Esophagus (tissue), 2 donors: ENCODE results near the gene AGT. TPM values are rescaled to one million over a fixed set of nuclear protein-coding genes. Genes with fewer than 3 reads are reported as not detected.

Experiments used
- H3K27ac ChIP-seq, 2 donors: one replicate each; pipeline ENCODE4 v1.5.1; 2013; ENCODE audit warnings: low read depth in 2 of 2, mild to moderate bottlenecking in 2 of 2, inconsistent platforms in 1 of 2, low read length in 1 of 2, moderate library complexity in 1 of 2
- H3K27me3 ChIP-seq, 2 donors: one replicate each; pipeline ENCODE4 v1.6.1; 2013; ENCODE audit warnings: low read length in 2 of 2, control low read depth in 1 of 2, mild to moderate bottlenecking in 1 of 2; ENCODE audit not compliant: insufficient read depth in 2 of 2, control insufficient read depth in 1 of 2
- H3K36me3 ChIP-seq, 2 donors: one replicate each; pipeline ENCODE4 v1.6.1; 2013; ENCODE audit warnings: low read length in 1 of 2; ENCODE audit not compliant: control insufficient read depth in 2 of 2, insufficient read depth in 2 of 2
- H3K4me1 ChIP-seq, 2 donors: one replicate each; pipeline ENCODE4 v1.6.1; 2013; ENCODE audit warnings: low read length in 1 of 2; ENCODE audit not compliant: control insufficient read depth in 2 of 2, insufficient read depth in 2 of 2
- H3K4me3 ChIP-seq, 2 donors: one replicate each; pipeline ENCODE4 v1.5.1; 2013; ENCODE audit warnings: low read length in 2 of 2, mild to moderate bottlenecking in 2 of 2, low read depth in 1 of 2, moderate library complexity in 1 of 2
- H3K9me3 ChIP-seq, 2 donors: one replicate each; pipeline ENCODE4 v1.6.1; 2013; ENCODE audit warnings: mild to moderate bottlenecking in 2 of 2, low read depth in 1 of 2, low read length in 1 of 2, moderate library complexity in 1 of 2; ENCODE audit not compliant: control insufficient read depth in 2 of 2, insufficient read depth in 1 of 2
- WGBS, 2 donors: extraction: QIAGEN DNeasy Blood & Tissue Kit; methylation state at CpG; one replicate each; pipeline ENCODE4 v1.1.7; 2013; 5-methylcytosine and 5-hydroxymethylcytosine counted together
- polyA plus RNA-seq, 2 donors: library from polyadenylated mRNA; stranded (reverse); fragments of 200-250 nt; gene quantifications; one replicate each; pipeline ENCODE4 v1.2.3, GENCODE V29; 2013
- donor health status: healthy with polysubstance abuse.
- donor health status: Bipolar disorder and iron deficiency.

AGT gene
- polyA plus RNA-seq, 2 donors: 0.12 to 0.49 TPM

- no peaks in the 10 kb centered on the region for H3K27me3 ChIP-seq
- H3K4me1 ChIP-seq: no peaks in the 10 kb centered on the region
- 78% methylated on average over 8 of the region's 8 CpGs for WGBS, 2 donors
- H3K36me3 ChIP-seq: peaks cover 6 to 16% of the 10 kb centered on the region in 2 donors
- no peaks in the 10 kb centered on the region for H3K9me3 ChIP-seq
- H3K4me3 ChIP-seq: no peak overlapping the region
- no peak overlapping the region for H3K27ac ChIP-seq
Observed at GRCh38 chr1:230696218-230696617, 17.7 kb downstream of the AGT start.

DNA sequence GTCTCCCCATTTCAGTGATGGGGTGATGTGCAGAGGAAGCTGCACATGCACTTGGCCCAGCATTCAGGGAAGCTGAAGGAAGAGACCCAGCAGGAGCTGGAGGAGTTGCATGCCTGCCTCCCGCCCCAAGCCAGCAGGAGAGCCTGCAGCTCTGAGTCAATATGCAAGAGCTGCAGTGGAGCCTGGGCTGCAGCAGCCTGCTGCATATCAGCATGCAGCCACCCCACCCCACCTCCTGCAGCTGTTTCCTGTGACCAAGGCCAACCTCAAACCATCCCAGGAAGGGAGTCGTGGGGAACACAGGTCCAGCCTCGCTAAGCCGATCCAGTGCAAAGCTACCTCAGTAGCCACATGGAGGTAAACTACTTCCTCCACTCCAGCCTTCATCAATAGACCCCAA lies 18.9 kb downstream of the AGT start:
- Histone ChIP-seq H3K27me3 (no peaks in the 10 kb centered on the region), H3K4me3 (no peak overlapping the region), H3K4me1 (no peaks in the 10 kb centered on the region), H3K27ac (no peak overlapping the region), H3K9me3 (no peaks in the 10 kb centered on the region), H3K36me3 (peaks cover 6 to 20% of the 10 kb centered on the region in 2 donors)
- WGBS, 2 donors: 58 to 66% methylated on average over 4 of the region's 4 CpGs

GRCh38 chr1:230694464-230694863 lies 19.5 kb downstream of the AGT start:
- H3K4me3 ChIP-seq: no peak overlapping the region
- WGBS, 2 donors: 89 to 92% methylated on average over 4 of the region's 4 CpGs
- H3K27ac ChIP-seq: no peak overlapping the region
- peaks cover 6 to 24% of the 10 kb centered on the region in 2 donors for H3K36me3 ChIP-seq
- H3K4me1 ChIP-seq: no peaks in the 10 kb centered on the region
- no peaks in the 10 kb centered on the region for H3K9me3 ChIP-seq
- no peaks in the 10 kb centered on the region for H3K27me3 ChIP-seq

DNA sequence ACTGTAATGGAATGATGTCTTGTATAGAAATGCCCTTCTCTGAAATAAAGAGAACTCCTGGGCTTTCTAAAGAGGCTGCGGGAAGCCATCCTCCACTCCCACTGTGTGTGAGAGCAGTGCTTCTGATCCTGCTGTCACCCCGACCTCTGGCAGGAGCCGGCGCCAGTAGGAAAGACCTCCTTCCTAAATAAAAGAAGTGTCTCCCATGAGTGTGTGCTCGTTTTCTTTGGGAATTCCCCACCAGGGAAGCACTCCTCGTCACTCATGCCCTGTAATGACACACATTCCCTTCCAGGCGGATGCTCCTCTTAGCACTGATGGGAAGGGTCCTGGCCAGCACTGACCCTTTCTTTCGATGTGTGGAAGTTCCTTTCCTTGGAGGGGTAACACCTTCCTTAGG lies 20.1 kb downstream of the AGT start:
- Histone ChIP-seq H3K9me3 (no peaks in the 10 kb centered on the region), H3K27me3 (no peaks in the 10 kb centered on the region), H3K27ac (no peak overlapping the region), H3K4me3 (no peak overlapping the region), H3K36me3 (peaks cover 6 to 26% of the 10 kb centered on the region in 2 donors), H3K4me1 (no peaks in the 10 kb centered on the region)
- WGBS, 2 donors: 84 to 87% methylated on average over 8 of the region's 8 CpGs

DNA sequence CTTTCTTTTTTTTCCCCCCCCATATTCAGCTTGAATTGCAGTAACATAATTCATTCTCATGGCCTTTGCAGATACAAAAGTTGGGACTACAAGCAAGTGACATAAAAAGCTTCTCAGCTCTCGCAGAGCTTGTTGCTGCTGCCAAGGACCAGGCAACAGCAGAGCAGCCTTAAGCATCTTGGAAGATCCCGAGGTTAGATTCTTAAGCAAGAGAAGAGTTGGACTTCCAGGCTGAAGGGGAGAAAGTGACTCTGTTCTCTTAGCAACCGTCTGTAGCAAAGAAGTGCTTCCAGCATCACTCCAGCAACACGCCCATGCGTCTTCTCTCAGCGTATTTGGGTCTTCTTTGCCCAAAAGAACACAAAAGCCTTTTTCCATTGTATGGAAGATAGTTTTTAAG lies 20.7 kb downstream of the AGT start:
- H3K4me3 ChIP-seq: no peak overlapping the region
- WGBS, 2 donors: 82 to 88% methylated on average over 6 of the region's 6 CpGs
- H3K27ac ChIP-seq: no peak overlapping the region
- H3K36me3 ChIP-seq: peaks cover 9 to 30% of the 10 kb centered on the region in 2 donors
- H3K27me3 ChIP-seq: no peaks in the 10 kb centered on the region
- H3K9me3 ChIP-seq: no peaks in the 10 kb centered on the region
- no peaks in the 10 kb centered on the region for H3K4me1 ChIP-seq

DNA sequence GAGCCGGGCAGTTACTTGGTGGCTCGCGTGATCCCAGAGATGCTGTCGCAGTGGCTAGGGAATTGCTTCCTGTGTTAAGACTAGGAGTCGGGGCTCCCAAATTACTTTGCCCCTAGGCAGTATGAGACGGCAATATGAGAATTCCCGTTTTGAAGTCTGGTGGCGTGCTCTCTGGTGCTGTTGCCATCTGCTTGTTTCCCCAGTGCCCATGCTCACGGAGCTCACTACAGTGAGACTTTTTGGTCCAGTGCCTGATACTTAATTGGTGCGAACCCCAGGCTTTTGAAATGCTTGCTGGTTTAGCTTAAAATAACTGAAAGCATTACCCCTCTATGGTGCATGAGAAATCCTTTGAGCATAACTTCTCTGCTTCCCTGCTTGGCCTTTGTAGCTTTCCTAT lies 22.3 kb downstream of the AGT start:
- H3K27me3 ChIP-seq: no peaks in the 10 kb centered on the region
- peaks cover 10 to 36% of the 10 kb centered on the region in 2 donors for H3K36me3 ChIP-seq
- H3K9me3 ChIP-seq: no peaks in the 10 kb centered on the region
- H3K4me1 ChIP-seq: no peaks in the 10 kb centered on the region
- no peak overlapping the region for H3K4me3 ChIP-seq
- 94 to 97% methylated on average over 10 of the region's 10 CpGs for WGBS, 2 donors
- no peak overlapping the region for H3K27ac ChIP-seq

- no peaks in the 10 kb centered on the region for H3K4me1 ChIP-seq
- no peak overlapping the region for H3K4me3 ChIP-seq
Observed at GRCh38 chr1:230690101-230690500, 23.8 kb downstream of the AGT start.

GRCh38 chr1:230686747-230687146 lies 27.2 kb downstream of the AGT start:
- no peaks in the 10 kb centered on the region for H3K4me1 ChIP-seq
- no peak overlapping the region for H3K27ac ChIP-seq
- H3K9me3 ChIP-seq: no peaks in the 10 kb centered on the region
- H3K36me3 ChIP-seq: peaks cover 15 to 30% of the 10 kb centered on the region in 2 donors
- H3K4me3 ChIP-seq: no peak overlapping the region
- no peaks in the 10 kb centered on the region for H3K27me3 ChIP-seq
- WGBS, 2 donors: 83 to 87% methylated on average over 5 of the region's 5 CpGs

More at GRCh38 chr1:230690101-230690500, 23.8 kb downstream of the AGT start:
- 93 to 94% methylated on average over 8 to 9 of the region's 9 CpGs for WGBS, 2 donors
- H3K27ac ChIP-seq: no peak overlapping the region
- H3K36me3 ChIP-seq: peaks cover 10 to 34% of the 10 kb centered on the region in 2 donors
- no peaks in the 10 kb centered on the region for H3K9me3 ChIP-seq
- no peaks in the 10 kb centered on the region for H3K27me3 ChIP-seq

DNA sequence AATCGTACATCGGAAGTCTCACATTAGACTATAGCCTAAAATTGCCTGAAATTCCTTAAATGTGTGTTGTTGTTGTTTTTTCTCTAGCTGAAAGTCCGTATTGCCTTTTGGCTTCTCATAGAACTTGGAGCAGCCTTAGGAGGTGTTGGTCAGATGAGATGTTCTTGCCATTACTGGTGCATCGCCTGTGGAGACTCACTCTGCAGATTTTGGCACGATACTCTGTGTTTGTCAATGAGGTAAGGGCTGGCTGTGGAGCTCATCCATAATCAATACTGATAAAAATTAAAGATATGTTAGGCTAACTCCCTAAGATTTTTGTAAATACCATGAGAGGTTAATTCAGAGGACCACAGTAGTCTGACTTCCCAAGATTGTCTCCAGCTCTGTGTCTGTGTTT lies 28.9 kb downstream of the AGT start:
- Histone ChIP-seq H3K36me3 (peaks cover 10 to 23% of the 10 kb centered on the region in 2 donors), H3K27ac (no peak overlapping the region)
- WGBS, 2 donors: 94 to 97% methylated on average over 5 of the region's 5 CpGs

GRCh38 chr1:230684146-230684545 lies 29.8 kb downstream of the AGT start:
- Histone ChIP-seq H3K36me3 (peaks cover 10 to 17% of the 10 kb centered on the region in 2 donors), H3K27ac (no peak overlapping the region), H3K9me3 (no peaks in the 10 kb centered on the region), H3K27me3 (no peaks in the 10 kb centered on the region), H3K4me3 (no peak overlapping the region), H3K4me1 (no peaks in the 10 kb centered on the region)
- WGBS, 2 donors: 86 to 89% methylated on average over 2 of the region's 2 CpGs

More for the DNA sequence above, 28.9 kb downstream of the AGT start:
- no peaks in the 10 kb centered on the region for H3K27me3 ChIP-seq
- no peaks in the 10 kb centered on the region for H3K4me1 ChIP-seq
- H3K9me3 ChIP-seq: no peaks in the 10 kb centered on the region
- H3K4me3 ChIP-seq: no peak overlapping the region
